NCI-H69 (cell line): ENCODE measurements around the gene TPPP.
A peak's percentile ranks its signal among the peaks of the same experiment; 100 is the strongest.
"Not testable (repeated sequence)": the region's sequence is repeated elsewhere in the genome, so short reads cannot be mapped to it uniquely, and the experiment has no call there.

ENCODE experiments used
- DNase-seq: peaks from one replicate; lab custom pipeline; 2025; lab: John Stamatoyannopoulos, UW

The TPPP gene

DNA sequence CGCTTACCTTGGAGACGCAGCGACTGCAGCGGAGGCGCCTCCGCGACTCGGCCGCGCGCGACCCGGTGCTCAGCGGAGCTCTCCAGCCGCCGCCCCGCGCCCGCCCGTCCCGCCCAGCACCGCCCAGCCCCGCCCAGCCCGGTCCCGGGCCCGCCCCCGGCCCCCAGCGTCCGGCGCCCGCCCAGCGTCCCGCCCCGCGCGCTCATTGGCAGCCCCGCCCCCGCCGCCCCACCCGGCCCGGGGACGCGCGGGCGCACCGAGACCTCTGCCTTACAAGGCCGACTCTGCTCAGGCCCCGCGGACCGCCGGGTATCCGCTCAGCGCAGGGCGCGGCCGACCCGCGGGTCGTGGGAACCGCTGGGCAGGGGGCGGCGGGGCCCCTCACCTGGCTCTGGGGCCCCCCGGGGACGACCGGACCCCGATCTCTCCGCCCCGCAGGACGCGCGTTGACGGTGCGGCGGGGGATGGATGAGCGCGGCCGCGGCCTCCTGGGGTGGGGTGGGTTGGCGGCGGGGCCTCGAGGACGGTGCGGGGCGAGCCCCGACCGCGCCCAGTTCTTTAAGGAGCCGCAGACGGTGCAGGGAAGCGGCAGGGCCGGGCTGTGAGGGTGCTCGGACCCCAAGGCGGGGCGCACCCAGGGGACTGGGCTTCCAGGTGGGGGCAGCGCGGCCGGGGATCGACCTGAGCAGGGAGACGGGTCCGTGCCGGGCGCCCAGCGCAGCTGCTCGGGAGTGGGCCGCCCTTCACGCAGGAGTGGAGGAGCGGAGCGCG, at the start of gene TPPP:
Gene TPPP, minus strand, starts transcription at position 82 of the 771 bp plus-strand sequence. CDS start 15,292 bp downstream, outside the sequence.
- DNase-seq = peak; percentile 96

DNA sequence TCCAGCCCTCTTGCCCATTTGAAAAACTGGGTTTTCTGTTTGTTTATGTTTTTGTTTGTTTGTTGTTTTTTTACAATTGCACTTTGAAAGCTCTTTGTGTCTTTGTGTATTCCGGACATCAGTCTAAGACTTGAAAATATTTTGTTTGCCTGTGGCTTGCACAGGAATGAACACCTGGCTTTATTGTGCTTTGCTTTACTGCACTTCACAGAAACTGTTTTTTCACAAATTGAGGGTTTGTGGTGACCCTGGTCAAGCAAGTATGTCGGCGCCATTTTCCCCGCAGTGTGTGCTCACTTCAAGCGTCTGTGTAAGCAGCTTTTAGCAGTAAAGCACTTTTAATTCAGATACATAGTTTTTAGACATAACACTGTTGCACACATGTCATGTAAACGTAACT, 49.1 kb upstream of the TPPP start:
- DNase-seq = not testable (repeated sequence)

DNA sequence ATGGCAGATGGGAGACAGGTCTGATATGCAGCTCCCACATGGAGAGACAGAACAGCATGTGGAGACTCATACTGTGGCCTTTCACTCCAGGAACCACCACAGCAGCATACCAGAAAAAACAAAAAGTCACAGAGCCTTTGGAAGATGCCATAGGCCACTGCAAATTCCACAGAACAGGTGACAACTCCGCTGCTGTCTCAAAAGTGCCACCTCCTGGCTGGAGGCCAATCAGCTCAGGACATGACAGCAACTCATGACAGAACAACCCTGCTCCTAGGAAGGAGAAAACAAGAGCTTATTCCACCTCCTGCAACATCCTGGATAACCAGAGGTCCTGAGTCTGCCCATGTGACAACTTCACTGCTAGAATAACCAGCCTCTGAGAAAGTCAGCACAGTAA, 41.0 kb upstream of the TPPP start:
- not testable (repeated sequence) for DNase-seq

DNA sequence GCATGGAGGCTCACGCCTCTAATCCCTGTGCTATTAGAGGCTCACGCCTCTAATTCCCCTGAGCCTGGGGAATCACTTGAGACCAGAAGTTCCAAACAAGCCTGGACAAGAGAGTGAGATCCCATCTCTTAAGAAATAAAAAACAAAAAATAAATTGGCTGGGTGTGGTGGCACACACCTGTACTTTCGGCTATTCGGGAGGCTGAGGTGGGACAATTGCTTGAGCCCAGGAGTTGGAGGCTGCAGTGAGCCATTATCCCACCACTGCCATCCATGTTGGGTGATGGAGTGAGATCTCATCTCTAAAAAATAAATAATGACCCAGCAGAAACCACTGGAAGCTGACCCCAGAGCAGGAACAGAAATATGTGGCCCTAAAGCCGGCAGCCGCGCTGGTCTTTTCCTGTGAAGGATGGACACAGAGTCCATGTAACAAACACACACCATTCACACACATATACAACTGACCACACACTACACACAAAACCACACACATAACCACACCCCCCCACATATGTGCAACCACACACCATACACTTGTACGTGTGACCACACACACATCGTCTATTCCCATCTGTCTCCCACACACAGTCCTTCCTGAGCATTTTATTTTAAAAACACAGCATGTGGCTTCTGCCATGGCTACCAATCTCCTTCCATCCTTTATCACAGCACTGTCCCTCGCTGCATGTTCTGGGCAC, 39.8 kb upstream of the TPPP start:
- DNase-seq = not testable (repeated sequence)

- DNase-seq = not testable (repeated sequence)
Observed at GRCh38 chr5:729225-729624, 36.1 kb upstream of the TPPP start.

DNA sequence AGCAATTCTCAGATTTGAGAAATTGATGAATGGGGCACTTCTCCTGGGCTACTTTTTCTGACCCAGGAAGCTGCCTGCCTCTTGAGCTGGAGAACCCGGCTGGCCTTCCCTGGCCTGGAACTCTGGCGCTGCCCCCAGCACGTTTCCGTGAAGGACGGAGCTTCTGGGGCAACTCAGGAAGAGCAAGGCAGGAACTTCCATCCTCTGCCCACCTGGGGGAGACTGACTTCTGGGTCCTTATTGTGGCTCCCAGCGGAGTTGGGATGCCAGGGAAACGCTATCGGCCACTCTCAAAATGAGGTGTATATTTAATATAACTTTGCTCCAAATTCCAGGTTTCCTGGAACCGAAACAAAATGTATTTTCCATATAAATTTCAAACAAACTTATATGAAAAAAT, 33.9 kb upstream of the TPPP start:
- not testable (repeated sequence) for DNase-seq

- not testable (repeated sequence) for DNase-seq
Observed at GRCh38 chr5:723865-724264, 30.7 kb upstream of the TPPP start.

DNA sequence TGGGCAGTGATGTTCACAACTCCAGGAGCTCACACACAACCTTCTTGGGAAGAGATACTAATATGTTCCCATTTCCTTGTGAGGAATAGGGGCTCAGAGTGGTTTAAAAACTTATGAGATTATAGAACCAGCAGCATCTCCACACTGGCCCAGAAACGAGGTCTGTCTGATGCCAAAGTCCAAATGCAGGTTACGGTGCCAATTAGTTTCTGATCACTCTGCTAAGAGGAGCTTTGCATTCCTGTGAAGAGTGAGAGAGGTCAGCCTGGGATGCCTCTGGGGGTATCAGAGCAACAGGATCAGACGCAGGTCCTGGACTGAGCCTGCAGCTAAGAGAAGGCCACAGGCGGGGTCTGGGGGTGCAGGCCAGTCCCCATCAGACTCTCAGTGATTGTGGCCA, 30.2 kb upstream of the TPPP start:
- not testable (repeated sequence) for DNase-seq

DNA sequence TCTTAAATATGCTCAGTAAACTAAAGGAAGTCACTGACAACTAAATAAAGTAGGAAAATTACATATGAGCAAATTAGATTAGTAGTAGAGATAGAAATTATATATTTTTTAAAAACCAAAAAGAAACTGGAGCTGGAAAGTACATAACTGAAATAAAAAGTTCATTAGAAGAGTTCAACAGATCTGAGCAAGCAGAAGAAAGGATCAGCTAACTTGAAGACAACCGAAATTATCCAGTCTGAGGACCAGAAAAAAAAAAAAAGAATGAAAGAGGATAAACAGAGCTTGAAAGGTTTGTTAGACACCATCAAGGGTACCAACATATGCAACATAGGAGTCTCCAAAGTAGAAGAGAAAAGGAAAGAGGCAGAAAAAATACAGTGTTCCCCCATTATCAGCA, 26.2 kb upstream of the TPPP start:
- DNase-seq = not testable (repeated sequence)

DNA sequence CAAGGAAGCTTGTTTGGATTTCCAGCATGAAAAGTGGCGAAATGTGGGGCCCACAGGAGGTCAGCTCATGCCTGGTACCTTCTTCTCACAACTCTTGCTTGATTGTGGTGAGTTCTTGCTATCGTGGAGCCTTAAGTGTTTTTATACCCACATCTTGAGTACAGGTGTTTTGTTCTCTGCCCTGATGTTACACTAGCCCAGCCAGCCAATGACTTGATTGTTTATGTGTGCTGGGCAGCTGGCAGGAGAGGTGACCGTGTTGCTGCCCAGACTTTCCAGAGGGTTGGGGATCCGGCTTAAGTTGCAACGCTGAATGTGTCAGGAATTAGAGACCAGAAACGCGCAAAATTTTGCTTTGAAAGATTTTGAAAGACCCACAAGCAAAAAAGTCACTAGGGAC, 24.0 kb upstream of the TPPP start:
- no peak for DNase-seq

DNA sequence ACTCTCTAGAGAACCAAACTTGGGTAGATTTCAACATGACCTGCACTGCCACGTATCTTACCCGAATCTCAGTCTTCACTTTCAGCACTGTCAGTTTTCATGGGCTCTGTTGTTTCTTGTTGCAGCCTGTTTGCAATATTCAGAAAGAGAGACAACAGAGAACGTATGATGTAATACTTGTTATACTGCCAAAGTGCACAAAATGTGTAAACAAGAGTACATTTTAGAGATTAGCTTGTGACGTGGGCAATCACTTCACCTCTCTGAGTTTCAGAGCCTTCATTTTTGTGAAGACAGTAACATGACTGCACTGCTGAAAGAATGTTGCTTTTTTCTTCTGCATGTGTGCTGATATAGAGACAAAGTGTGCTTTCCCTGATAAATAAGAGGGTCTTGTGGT, 23.6 kb upstream of the TPPP start:
- DNase-seq = not testable (repeated sequence)

GRCh38 chr5:715636-716035, 22.5 kb upstream of the TPPP start:
- DNase-seq = not testable (repeated sequence)

- DNase-seq = not testable (repeated sequence)
Observed at GRCh38 chr5:714215-715118, 21.3 kb upstream of the TPPP start.

DNA sequence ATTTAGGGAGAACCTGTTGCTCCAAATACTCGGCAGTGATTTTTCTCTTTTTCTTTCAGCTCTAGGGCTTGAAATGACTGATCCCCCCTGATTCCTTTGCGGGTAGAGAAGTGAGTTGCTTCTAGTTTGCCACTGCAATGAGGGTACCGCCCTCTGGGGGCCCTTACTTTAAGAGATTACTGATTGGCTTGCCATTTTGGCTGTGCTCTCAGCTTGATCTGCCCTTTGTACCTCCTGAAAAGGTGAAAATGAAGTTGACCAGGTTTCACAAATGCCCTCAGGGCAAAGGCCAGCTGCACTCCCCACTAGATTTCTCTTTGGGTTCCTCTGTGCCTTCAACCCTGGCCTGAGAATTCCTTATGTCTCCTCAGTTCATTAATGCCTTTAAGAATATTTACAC, 20.5 kb upstream of the TPPP start:
- DNase-seq = not testable (repeated sequence)

DNA sequence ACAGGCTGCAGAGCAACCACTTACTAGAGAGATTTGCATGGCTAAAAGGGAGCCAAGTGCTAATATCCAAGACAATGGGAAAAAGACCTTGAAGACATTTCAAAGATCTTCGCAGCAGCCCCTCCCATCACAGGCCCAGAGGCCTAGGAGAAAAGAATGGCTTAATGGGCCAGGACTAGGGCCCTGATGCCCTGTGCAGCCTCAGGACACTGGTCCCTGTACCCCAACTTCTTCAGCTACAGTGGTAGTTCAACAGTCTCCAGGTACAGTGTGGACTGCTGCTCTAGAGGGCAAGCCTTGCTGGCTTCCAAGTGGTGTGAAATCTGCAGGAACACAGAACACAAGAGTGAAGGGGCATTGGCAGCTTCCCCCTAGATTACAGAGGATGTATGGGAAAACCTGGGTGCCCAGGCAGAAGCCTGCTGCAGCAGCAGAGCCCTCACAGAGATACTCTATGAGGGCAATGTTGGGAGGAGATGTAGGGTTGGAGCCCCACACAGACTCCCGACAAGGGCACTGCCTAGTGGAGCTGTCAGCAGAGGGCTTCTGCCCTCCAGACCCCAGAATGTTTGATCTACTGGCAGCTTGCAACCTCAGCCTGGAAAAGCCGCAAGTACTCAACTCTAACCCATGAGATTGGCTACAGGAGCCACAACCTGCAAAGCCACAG, 15.8 kb upstream of the TPPP start:
- DNase-seq = not testable (repeated sequence)

- DNase-seq = not testable (repeated sequence)
Observed at GRCh38 chr5:708374-708773, 15.2 kb upstream of the TPPP start.

GRCh38 chr5:706127-706526, 13.0 kb upstream of the TPPP start:
- DNase-seq = not testable (repeated sequence)

- DNase-seq = peak; percentile 19
Observed at GRCh38 chr5:696753-697702, 3.9 kb upstream of the TPPP start.

DNA sequence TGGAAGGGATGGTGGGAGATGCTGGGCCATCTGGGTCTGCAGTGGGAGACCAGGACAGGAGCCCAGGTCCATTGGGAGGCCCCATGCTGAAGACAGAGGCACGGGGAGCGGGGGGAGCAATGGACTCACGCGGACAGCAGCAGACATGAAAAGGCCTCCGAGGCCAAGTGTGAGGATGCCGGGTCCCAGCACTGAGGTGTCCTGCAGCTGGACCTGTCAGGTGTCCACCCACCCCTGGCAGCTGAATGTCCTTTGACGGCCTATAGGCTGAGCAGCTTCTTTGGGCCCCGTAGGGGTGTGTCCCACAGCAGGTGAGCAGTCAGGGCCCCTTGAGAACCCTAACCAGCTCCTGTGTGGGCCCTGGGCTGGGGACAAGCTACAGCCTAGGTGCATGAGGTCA, 3.0 kb upstream of the TPPP start:
- not testable (repeated sequence) for DNase-seq

DNA sequence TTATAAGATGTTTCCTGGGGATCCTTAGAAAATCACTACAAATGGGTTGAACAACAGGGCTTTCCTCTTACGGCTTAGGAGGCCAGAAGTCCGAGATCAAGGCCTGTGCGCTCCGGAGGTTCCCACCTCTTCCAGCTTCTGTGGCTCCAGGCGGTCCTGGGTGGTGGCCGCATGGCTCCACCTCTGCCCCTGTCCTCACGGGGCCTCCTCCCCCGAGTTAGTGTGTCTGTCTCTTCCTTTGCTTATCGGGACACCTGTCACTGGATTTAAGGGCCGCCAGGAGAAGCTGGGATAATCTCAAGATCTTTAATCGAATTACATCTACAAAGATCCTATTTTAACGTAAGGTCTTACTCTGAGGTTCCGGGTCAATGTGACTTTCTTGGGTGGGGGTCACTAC, 2.3 kb upstream of the TPPP start:
- DNase-seq = not testable (repeated sequence)

DNA sequence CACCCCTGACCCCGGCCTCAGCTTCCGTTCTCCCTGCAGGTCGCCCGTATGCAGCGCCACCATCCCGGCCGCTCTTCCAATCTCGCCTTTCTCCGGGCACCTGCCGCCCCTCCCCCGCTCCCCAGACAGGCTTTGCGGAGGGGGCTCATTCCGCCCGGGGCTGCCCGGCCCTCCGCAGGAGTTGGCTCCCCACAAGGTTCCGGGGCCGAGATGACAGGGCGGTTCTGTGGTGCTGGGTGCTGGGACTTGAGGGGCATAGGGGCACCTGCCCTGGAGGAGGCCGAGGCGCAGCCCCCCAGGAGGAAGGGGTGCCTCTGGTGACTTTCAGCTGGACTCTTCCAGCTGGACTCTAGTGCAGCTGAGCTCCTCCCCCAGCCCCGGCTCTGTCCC, 885 bp upstream of the TPPP start:
- peak; percentile 26 for DNase-seq
